Mesendoderm (in vitro differentiated cells): Measurements from ENCODE around the gene SRC.

ENCODE experiments used
- DNase-seq: peaks from one replicate; pipeline ENCODE4 v3.0.0; 2013
- H2AK5ac ChIP-seq: 2 replicates; pipeline ENCODE4 v1.6.1; 2013; ENCODE audit warnings: low read length, inconsistent platforms
- H2BK120ac ChIP-seq: 2 replicates; pipeline ENCODE4 v1.6.1; 2013; ENCODE audit warnings: low read depth, mild to moderate bottlenecking, low read length, moderate library complexity, mixed read lengths
- H2BK15ac ChIP-seq: replicated peaks from 2 replicates; pipeline ENCODE4 v1.6.1; 2013; ENCODE audit warnings: low read depth, mild to moderate bottlenecking, moderate library complexity
- H2BK5ac ChIP-seq: 2 replicates; pipeline ENCODE4 v1.6.1; 2013; ENCODE audit warnings: low read length, inconsistent platforms
- H3K18ac ChIP-seq: 2 replicates; pipeline ENCODE4 v1.6.1; 2013; ENCODE audit warnings: mild to moderate bottlenecking, low read length, mixed read lengths
- H3K23ac ChIP-seq: one replicate; pipeline ENCODE4 v1.6.1; 2013; ENCODE audit warnings: low read length
- H3K27ac ChIP-seq: 2 replicates; pipeline ENCODE4 v1.5.1; 2013; ENCODE audit warnings: low read depth, mild to moderate bottlenecking, inconsistent platforms, low read length, moderate library complexity
- H3K27me3 ChIP-seq: 2 replicates; pipeline ENCODE4 v1.6.1; 2013; ENCODE audit warnings: low read length, control low read depth, mild to moderate bottlenecking, inconsistent platforms; ENCODE audit not compliant: insufficient read depth, poor library complexity
- H3K36me3 ChIP-seq: 2 replicates; pipeline ENCODE4 v1.6.1; 2013; ENCODE audit warnings: low read length, inconsistent platforms; ENCODE audit not compliant: control insufficient read depth, insufficient read depth
- H3K4ac ChIP-seq: one replicate; pipeline ENCODE4 v1.6.1; 2013; ENCODE audit warnings: low read depth, mild to moderate bottlenecking, low read length, moderate library complexity
- H3K4me1 ChIP-seq: 2 replicates; pipeline ENCODE4 v1.6.1; 2013; ENCODE audit warnings: low read depth, low read length, inconsistent platforms; ENCODE audit not compliant: control insufficient read depth
- H3K4me2 ChIP-seq: 2 replicates; pipeline ENCODE4 v1.6.1; 2013; ENCODE audit warnings: low read length
- H3K4me3 ChIP-seq: 2 replicates; pipeline ENCODE4 v1.5.1; 2013; ENCODE audit warnings: mild to moderate bottlenecking, low read length
- H3K56ac ChIP-seq: one replicate; pipeline ENCODE4 v1.6.1; 2013; ENCODE audit warnings: low read length
- H3K79me1 ChIP-seq: 2 replicates; pipeline ENCODE4 v1.6.1; 2013; ENCODE audit warnings: low read length, inconsistent platforms
- H3K79me2 ChIP-seq: 2 replicates; pipeline ENCODE4 v1.6.1; 2013; ENCODE audit warnings: mild to moderate bottlenecking, low read length; ENCODE audit not compliant: control insufficient read depth, insufficient read depth
- H3K9ac ChIP-seq: 2 replicates; pipeline ENCODE4 v1.6.1; 2013; ENCODE audit warnings: low read length, inconsistent platforms
- H4K5ac ChIP-seq: one replicate; pipeline ENCODE4 v1.6.1; 2013; ENCODE audit warnings: low read length
- H4K8ac ChIP-seq: one replicate; pipeline ENCODE4 v1.6.1; 2013; ENCODE audit warnings: low read depth, mild to moderate bottlenecking, control low read depth, low read length, moderate library complexity
- WGBS: extraction: QIAGEN DNeasy Blood & Tissue Kit; methylation state at CpG from one replicate; pipeline ENCODE4 v1.1.7; 2013; ENCODE audit warnings: low lambda C conversion rate, missing lambda C conversion rate; ENCODE audit not compliant: insufficient coverage; ENCODE audit errors: extremely low coverage; 5-methylcytosine and 5-hydroxymethylcytosine counted together

SRC gene

DNA sequence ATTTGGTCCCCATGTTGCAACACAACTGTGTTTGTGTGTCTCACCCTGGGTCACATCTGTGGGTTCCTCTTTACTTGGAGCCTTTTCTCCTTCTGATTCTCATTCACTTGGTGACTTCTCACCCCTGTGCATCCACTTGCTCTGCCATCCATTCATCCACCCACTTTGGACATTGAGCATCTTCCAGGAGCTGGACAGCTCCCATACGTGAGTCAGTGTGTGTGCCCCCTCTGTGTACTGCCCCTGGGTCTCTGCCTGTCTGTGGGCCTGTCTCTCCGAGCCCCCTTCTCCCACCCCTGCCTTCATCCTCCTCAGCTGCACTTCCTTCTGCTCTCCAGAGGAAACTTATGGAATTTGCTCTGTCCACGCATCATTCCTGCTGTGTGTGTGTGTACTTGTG, 107.3 kb downstream of the SRC start:
- H3K79me2 ChIP-seq: no peaks in the 10 kb centered on the region
- H3K9ac ChIP-seq: no peak overlapping the region
- no peak overlapping the region for H2BK5ac ChIP-seq
- no peak overlapping the region for H3K23ac ChIP-seq
- H3K27me3 ChIP-seq: no peaks in the 10 kb centered on the region
- no peaks in the 10 kb centered on the region for H3K79me1 ChIP-seq
- H2BK120ac ChIP-seq: no peak overlapping the region
- H2BK15ac ChIP-seq: no peak overlapping the region
- no peak overlapping the region for H2AK5ac ChIP-seq
- H3K4me1 ChIP-seq: no peaks in the 10 kb centered on the region
- no peak overlapping the region for H3K18ac ChIP-seq
- H3K56ac ChIP-seq: no peak overlapping the region
- WGBS: no CpG with 5 or more reads among the region's 3 CpGs
- H4K8ac ChIP-seq: no peak overlapping the region
- H3K4ac ChIP-seq: no peak overlapping the region
- H3K36me3 ChIP-seq: no peaks in the 10 kb centered on the region
- no peak for DNase-seq
- H3K4me2 ChIP-seq: no peak overlapping the region
- no peak overlapping the region for H4K5ac ChIP-seq
- H3K27ac ChIP-seq: no peak overlapping the region
- no peak overlapping the region for H3K4me3 ChIP-seq

DNA sequence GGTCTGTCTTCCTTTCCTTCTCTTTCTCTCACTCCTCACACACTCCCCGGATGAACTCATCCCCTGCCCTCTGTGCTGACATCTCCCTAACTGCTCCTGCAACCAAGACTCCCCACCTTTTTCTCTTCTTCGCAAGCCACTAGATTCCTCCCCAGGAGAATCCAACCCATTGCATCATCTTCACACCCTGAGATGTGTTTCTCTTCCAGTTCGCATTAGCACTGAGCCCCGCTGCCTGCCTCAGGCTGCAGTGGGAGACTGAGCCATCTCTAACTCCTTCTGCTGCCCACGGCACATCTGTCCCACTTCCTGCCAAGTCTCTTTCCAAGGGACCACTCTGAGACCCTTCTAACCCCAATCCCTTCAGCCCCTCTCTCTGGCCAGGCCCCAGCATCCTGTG, 107.9 kb downstream of the SRC start:
- H3K27ac ChIP-seq: no peak overlapping the region
- no peak overlapping the region for H2BK120ac ChIP-seq
- WGBS: no CpG with 5 or more reads among the region's 5 CpGs
- no peak overlapping the region for H2BK15ac ChIP-seq
- no peak overlapping the region for H4K5ac ChIP-seq
- no peaks in the 10 kb centered on the region for H3K36me3 ChIP-seq
- H3K4me1 ChIP-seq: no peaks in the 10 kb centered on the region
- no peak overlapping the region for H3K4me3 ChIP-seq
- no peak overlapping the region for H2BK5ac ChIP-seq
- no peaks in the 10 kb centered on the region for H3K27me3 ChIP-seq
- no peak overlapping the region for H2AK5ac ChIP-seq
- no peak overlapping the region for H3K9ac ChIP-seq
- H3K79me1 ChIP-seq: no peaks in the 10 kb centered on the region
- H3K79me2 ChIP-seq: no peaks in the 10 kb centered on the region
- H3K4ac ChIP-seq: no peak overlapping the region
- H3K18ac ChIP-seq: no peak overlapping the region
- H3K56ac ChIP-seq: no peak overlapping the region
- no peak overlapping the region for H4K8ac ChIP-seq
- no peak for DNase-seq
- H3K4me2 ChIP-seq: no peak overlapping the region
- no peak overlapping the region for H3K23ac ChIP-seq

GRCh38 chr20:37454636-37455385, 108.9 kb downstream of the SRC start:
- Histone ChIP-seq H3K79me1 (no peaks in the 10 kb centered on the region), H3K4me2 (no peak overlapping the region), H2AK5ac (no peak overlapping the region), H3K4me1 (no peaks in the 10 kb centered on the region), H3K4me3 (no peak overlapping the region), H4K8ac (no peak overlapping the region), H2BK15ac (no peak overlapping the region), H3K36me3 (no peaks in the 10 kb centered on the region), H3K9ac (no peak overlapping the region), H3K79me2 (no peaks in the 10 kb centered on the region), H2BK120ac (no peak overlapping the region), H3K23ac (no peak overlapping the region), H3K27ac (no peak overlapping the region), H3K18ac (no peak overlapping the region), H2BK5ac (no peak overlapping the region), H3K56ac (no peak overlapping the region), H3K27me3 (no peaks in the 10 kb centered on the region), H4K5ac (no peak overlapping the region), H3K4ac (no peak overlapping the region)
- no peak for DNase-seq
